Measurements from ENCODE around the gene PDPK1. TPM values are rescaled to one million over a fixed set of nuclear protein-coding genes. Genes with fewer than 3 reads are reported as not detected.
"Not testable (repeated sequence)": the region's sequence is repeated elsewhere in the genome, so short reads cannot be mapped to it uniquely, and the experiment has no call there.

PDPK1 gene
- total RNA-seq, 4 donors from 2014 or later, result 28.3 to 45.7 (median 35.0) TPM

GRCh38 chr16:2603165-2604015, 65.6 kb downstream of the PDPK1 start:
- intact Hi-C loops (cut with DNase I), result no loop called here
- under 1% methylated on average over 35 of the region's 58 CpGs for WGBS
- Histone ChIP-seq H3K27me3 (no peaks in the 10 kb centered on the region), H3K36me3 (peaks cover 6 to 19% (median 10%) of the 10 kb centered on the region in 4 donors), H3K4me3 (peak overlapping the region; percentile 78 to 98 (median 94)), H3K27ac (replicated peaks in 1 of 4) (peak overlapping the region; percentile 69 to 80 (median 78)), H3K9me3 (no peaks in the 10 kb centered on the region), H3K4me1 (peaks cover 8 to 22% (median 16%) of the 10 kb centered on the region in 4 donors)
- TF ChIP-seq CTCF (IDR thresholded peaks at IDR 0.05), result peak in 2 of 3 experiments; percentile 6 to 24
- TF ChIP-seq EP300 (IDR thresholded peaks at IDR 0.05), result no peak
- peak; percentile 95 to 98 for TF ChIP-seq POLR2AphosphoS5 (IDR thresholded peaks at IDR 0.05)
- TF ChIP-seq POLR2A (IDR thresholded peaks at IDR 0.05; ENCODE audit: low read depth), result peak; percentile 75
- peak; percentile 98 for DNase-seq (ENCODE audit: extremely low spot score)

DNA sequence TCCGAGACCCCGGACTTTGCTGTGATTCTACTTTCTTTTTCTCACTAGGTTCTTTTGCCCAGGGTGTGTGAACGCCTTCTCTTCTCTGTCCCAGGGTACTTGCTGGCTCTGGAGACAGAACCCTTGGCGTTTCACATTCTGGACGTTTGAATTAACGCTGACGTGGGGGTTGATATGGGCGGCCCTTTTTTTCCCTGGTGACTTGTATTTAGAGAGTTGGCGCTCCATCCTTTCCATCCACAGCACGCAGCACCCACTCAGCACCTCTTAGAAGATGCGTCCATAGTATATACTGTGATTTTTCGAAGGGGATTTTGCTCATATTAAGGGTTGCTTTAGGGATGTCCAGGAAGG, 66.2 kb downstream of the PDPK1 start:
- Histone ChIP-seq H3K4me3 (peak overlapping the region; percentile 78 to 98 (median 94)), H3K4me1 (peaks cover 8 to 22% (median 16%) of the 10 kb centered on the region in 4 donors), H3K27ac (replicated peaks in 1 of 4) (peak overlapping the region; percentile 69 to 80 (median 78)), H3K36me3 (peaks cover under 1 to 13% (median 4%) of the 10 kb centered on the region in 4 donors)
- intact Hi-C loops (cut with DNase I); DNase-seq (ENCODE audit: extremely low spot score); H3K9me3 ChIP-seq; H3K27me3 ChIP-seq: not testable (repeated sequence)
- WGBS, result 4% methylated on average over 12 of the region's 12 CpGs

- H3K4me3 ChIP-seq; H3K27me3 ChIP-seq; intact Hi-C loops (cut with DNase I); H3K27ac ChIP-seq (replicated peaks in 1 of 4); H3K9me3 ChIP-seq; DNase-seq (ENCODE audit: extremely low spot score): not testable (repeated sequence)
- peaks cover 10 to 17% (median 14%) of the 10 kb centered on the region in 4 donors for H3K36me3 ChIP-seq
- no CpG with 5 or more reads among the region's 8 CpGs for WGBS
- peaks cover 14 to 29% (median 18%) of the 10 kb centered on the region in 4 donors for H3K4me1 ChIP-seq
Observed at GRCh38 chr16:2606820-2607219, 69.0 kb downstream of the PDPK1 start.

DNA sequence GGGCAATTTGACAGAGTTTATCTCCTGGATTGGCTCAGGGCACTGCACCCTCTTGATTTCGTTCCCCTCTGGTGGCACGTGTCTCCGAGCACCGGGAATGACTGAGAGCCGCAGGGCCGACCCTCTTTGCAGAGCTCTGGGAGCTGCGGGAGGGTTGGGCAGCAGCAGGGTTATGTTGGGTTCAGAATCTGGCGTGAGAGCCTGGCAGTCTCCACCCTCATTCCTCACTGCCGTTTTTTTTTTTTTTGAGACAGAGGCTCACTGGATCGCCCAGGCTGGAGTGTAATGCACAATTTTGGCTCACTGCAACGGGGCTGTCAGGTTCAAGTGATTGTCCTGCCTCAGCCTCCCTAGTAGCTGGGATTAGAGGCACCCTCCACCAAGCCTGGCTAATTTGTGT, 71.5 kb downstream of the PDPK1 start:
- H3K27ac ChIP-seq (replicated peaks in 1 of 4); H3K4me3 ChIP-seq; intact Hi-C loops (cut with DNase I); DNase-seq (ENCODE audit: extremely low spot score); H3K9me3 ChIP-seq; H3K27me3 ChIP-seq: not testable (repeated sequence)
- 32% methylated on average over 5 of the region's 11 CpGs for WGBS
- Histone ChIP-seq H3K4me1 (peaks cover 4 to 17% (median 8%) of the 10 kb centered on the region in 4 donors), H3K36me3 (peaks cover 10 to 17% (median 14%) of the 10 kb centered on the region in 4 donors)

GRCh38 chr16:2609827-2610470, 72.1 kb downstream of the PDPK1 start:
- intact Hi-C loops (cut with DNase I), result no loop called here
- no peak overlapping the region for H3K27ac ChIP-seq (replicated peaks in 1 of 4)
- no peak for DNase-seq (ENCODE audit: extremely low spot score)
- H3K4me1 ChIP-seq, result peaks cover 4 to 14% (median 6%) of the 10 kb centered on the region in 4 donors
- no peak overlapping the region for H3K4me3 ChIP-seq
- H3K9me3 ChIP-seq, result no peaks in the 10 kb centered on the region
- H3K36me3 ChIP-seq, result peaks cover 10 to 23% (median 19%) of the 10 kb centered on the region in 4 donors
- no peaks in the 10 kb centered on the region for H3K27me3 ChIP-seq
- TF ChIP-seq CTCF (IDR thresholded peaks at IDR 0.05) (no peak), EP300 (IDR thresholded peaks at IDR 0.05) (no peak), POLR2AphosphoS5 (IDR thresholded peaks at IDR 0.05) (no peak)
- WGBS, result 100% methylated on average over 7 of the region's 12 CpGs

DNA sequence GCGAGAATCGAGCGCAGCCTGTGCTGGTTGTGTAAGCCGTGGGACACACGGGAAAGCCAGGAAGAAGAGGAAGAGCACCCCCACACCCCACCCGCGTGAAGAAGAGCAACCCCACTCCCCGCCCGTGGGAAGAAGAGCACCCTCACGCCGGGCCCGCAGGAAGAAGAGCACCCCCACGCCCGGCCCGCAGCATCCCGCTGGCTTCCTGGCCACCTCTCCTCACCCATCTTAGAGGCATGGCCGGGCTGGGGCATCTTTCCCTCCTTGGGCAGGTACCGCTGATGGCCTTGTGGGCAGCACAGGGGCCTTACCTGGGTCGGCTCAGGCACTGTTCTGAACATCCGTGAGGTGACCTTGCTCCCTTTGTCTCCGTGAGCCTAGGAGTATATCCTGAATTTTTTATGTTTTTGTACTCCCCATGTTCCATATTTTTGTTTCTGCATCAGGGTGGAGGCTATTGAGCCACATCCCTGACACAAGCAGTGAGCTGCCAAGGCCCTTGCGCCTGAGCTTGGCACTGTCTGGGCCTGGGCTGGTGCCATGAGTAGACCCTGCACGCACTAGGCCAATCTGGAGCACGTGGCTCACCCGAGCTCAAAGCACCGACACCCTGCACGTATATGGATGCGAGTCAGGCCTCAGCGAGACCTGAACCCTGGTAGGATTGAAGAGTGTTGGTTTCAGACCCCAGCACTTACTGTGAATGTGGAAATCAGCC, 73.1 kb downstream of the PDPK1 start:
- Histone ChIP-seq H3K9me3 (no peaks in the 10 kb centered on the region), H3K27ac (replicated peaks in 1 of 4) (no peak overlapping the region), H3K4me3 (no peak overlapping the region), H3K36me3 (peaks cover 10 to 26% (median 21%) of the 10 kb centered on the region in 4 donors), H3K4me1 (peaks cover 4 to 7% (median 6%) of the 10 kb centered on the region in 4 donors), H3K27me3 (no peaks in the 10 kb centered on the region)
- TF ChIP-seq CTCF (IDR thresholded peaks at IDR 0.05), result no peak
- no peak for TF ChIP-seq POLR2AphosphoS5 (IDR thresholded peaks at IDR 0.05)
- TF ChIP-seq POLR2A (IDR thresholded peaks at IDR 0.05; ENCODE audit: low read depth), result no peak
- no peak for TF ChIP-seq EP300 (IDR thresholded peaks at IDR 0.05)
- 96% methylated on average over 29 of the region's 29 CpGs for WGBS
- DNase-seq (ENCODE audit: extremely low spot score), result no peak
- intact Hi-C loops (cut with DNase I), result no loop called here

All from esophagus muscularis mucosa (tissue), 4 donors.